HG02938 (cell line): ENCODE measurements around the gene AKAP6.
"Not testable (repeated sequence)": the region's sequence is repeated elsewhere in the genome, so short reads cannot be mapped to it uniquely, and the experiment has no call there.

Experiments
- ATAC-seq: cut with Tn5 transposase; IDR thresholded peaks from one replicate; pipeline ENCODE4 v1.9.1; 2021; ENCODE audit warnings: mild to moderate bottlenecking, moderate library complexity; ENCODE audit not compliant: unreplicated experiment

Gene AKAP6

GRCh38 chr14:32728526-32728925, 399.4 kb downstream of the AKAP6 start:
- no peak for ATAC-seq

DNA sequence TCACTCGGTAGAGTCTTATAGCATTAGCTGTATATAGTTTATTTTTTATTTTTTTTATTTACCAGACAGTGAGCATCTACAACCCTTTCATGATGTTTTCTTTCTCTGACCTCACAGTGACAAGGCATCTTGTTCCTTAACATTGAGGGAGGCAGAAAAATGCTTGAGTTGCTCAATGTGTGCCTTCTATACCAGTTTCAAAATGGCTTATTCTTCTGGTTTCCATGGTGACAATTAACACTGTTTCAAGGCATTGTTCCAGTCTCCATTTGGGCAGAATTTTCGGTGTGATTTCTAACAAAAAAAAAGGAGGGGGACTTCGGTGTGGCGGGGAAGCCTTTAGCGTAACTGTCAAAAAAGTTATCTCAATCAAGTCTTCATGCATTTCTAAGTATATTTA, 399.9 kb downstream of the AKAP6 start:
- no peak for ATAC-seq

GRCh38 chr14:32731249-32731648, 402.2 kb downstream of the AKAP6 start:
- ATAC-seq, result no peak

DNA sequence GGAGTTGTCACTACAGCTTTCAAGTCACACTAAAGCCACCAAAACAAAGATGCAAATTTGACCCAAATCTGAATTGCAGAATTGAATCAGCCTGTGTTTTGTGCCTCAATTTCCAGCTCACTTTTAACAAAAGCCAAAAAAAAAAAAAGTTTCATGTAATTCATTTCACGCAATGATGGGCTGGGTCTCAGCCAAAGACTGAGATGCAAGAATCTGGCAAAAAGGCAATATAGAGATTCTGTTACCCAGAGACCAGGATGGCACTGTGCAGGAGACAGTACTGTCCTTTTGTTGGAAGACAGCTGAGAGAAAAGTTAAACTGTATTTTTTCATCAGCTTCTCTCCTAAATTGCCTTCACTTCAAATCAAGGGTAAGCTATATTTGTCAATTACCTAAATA, 403.9 kb downstream of the AKAP6 start:
- no peak for ATAC-seq

- no peak for ATAC-seq
These were observed 405.2 kb downstream of the AKAP6 start for GRCh38 chr14:32734261-32734660.

DNA sequence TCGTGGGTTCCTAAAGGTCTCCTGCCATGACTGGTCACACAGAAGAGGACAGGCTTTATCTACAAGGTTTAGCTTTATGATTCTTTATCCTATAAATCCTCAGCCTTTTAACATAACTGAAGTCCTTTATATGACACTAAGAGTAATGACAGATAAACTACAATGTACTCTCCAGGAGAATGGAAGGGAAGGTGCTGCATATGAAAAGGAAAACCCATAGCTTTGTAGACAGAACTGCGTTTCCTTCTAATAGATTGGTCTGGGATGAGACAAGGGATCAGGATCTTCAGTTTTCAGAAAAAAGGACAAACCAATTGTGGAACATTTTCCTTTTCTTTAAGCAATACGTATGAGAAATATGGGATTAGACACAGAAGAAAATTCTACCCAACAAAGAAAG, 408.5 kb downstream of the AKAP6 start:
- ATAC-seq, result no peak

- no peak for ATAC-seq
These were observed 409.2 kb downstream of the AKAP6 start for GRCh38 chr14:32738206-32738871.

DNA sequence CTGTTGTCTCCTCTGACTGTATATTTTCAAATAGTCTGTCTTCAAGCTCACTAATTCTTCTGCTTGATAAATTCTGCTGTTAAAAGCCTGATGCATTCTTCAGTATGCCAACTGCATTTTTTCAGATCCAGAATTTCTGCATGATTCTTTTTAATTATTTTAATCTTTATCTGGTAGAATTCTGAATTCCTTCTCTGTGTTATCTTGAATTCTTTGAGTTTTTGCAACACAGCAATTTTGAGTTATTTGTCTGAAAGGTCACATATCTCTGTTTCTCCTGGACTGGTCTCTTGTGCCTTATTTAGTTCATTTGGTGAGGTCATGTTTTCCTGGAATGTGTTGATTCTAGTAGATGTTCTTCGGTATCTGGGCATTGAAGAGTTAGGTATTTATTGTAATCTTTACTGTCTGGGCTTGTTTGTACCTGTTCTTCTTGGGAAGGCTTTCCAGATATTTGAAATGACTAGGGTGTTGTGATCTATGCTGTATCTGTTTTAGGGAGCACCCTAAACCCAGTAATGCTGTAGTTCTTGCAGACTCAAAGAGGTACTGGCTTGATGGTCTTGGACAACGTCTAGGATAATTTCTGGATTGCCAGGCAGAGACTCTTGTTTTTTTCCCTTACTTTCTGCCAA, 415.8 kb downstream of the AKAP6 start:
- no peak for ATAC-seq

DNA sequence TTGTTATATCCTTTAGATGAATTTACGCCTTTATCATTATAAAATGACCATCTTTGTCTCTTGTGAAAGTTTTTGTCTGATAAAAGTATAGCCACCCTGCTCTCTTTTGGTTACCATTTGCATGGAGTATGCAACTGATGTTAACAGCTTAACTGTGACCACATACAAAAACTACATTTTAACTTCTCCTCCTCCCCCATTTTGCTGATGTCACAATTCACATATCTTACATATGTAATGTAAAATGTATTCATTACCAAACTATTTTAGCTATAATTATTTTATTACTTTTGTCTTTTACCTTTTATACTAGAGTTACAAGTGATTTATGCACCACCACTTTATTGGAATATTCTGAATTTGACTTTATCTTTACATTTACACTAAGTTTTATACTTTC, 425.1 kb downstream of the AKAP6 start:
- no peak for ATAC-seq

- ATAC-seq, result no peak
These were observed 427.1 kb downstream of the AKAP6 start for GRCh38 chr14:32756173-32756572.

GRCh38 chr14:32756775-32757174, 427.7 kb downstream of the AKAP6 start:
- ATAC-seq, result no peak

- ATAC-seq, result no peak
These were observed 428.5 kb downstream of the AKAP6 start for GRCh38 chr14:32757568-32757967.

DNA sequence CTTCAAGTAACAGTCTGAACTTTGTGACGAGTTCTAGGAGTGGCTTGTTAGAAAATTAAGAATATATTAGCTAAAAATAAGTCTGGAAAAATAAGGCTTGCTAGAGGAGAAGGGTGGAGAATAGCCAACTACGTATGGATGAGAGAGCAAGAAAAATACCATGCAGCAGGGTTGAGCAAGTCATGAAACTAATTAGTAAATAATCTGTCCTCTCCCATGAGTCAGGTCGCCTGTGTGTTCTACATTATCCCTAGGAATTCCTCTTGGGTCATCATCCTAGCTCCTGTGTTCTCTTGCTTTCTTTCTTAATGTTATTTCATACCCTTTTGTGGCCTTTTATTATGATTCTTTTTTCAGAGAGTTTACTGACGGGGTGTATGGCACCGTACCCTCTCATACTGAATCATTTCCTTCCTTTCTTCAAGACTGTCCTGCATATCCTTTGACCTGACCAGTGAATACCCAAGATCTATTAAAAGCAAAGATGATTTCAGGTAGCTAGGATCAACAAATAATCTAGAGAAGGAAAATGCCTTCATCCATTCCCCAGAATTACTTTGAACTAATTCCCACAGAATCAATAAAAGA, 432.4 kb downstream of the AKAP6 start:
- ATAC-seq, result no peak

DNA sequence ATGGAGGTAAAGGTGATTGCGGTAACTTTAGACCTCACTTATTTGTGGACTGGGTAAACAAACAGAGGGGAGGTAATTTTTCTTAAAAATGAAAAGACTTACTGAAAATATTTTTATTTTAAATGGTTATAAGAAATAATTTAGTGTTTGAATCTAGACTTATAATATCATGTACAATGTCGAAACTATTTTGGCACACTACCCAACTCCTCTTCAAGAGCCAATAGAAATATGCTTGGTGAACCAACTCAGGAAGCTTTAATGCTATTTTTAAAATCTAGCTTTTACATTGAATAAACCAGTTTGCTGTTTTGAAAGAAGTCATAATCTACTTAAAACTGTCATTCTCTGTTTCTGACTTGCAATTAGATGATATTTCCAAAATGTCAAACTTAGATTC, 433.8 kb downstream of the AKAP6 start:
- ATAC-seq, result no peak

DNA sequence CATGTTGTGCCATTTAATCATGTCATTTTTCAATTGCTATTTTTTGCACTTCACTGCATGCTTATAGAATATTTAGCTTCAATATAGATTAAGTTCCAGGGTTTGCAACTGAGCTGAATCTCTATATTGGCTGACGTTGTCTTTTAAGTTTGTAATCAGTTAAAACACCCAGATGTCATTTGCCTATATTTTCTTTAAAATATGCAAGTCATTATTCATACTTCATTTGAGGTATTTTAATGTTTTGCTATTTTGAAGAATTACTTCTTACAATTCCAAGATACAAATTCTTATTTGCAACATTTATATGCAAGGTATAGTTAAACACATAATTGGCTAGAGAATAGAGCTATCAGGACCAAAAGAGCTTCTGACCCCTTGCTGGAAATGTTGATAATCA, 434.6 kb downstream of the AKAP6 start:
- ATAC-seq, result no peak

GRCh38 chr14:32764131-32764530, 435.0 kb downstream of the AKAP6 start:
- no peak for ATAC-seq

GRCh38 chr14:32770422-32770821, 441.3 kb downstream of the AKAP6 start:
- no peak for ATAC-seq

DNA sequence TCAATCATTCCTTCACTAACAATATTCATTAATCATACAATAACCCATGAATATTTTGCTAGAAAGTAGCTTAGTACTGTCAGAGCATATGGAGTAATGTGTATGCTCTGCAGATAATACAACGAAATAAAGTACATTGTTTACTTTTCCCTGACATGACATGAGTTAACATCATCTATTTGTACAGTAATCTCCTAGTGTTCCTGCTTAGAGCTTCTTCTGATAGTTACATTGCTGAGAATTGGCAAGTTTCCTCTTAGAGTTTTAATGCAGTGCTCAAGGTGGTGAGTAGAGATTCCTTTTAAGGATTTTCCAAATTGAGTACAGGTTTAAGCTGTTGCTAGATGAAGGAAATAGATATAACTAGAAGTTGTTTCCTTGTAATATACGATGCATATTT, 445.1 kb downstream of the AKAP6 start:
- no peak for ATAC-seq

- no peak for ATAC-seq
These were observed 450.7 kb downstream of the AKAP6 start for GRCh38 chr14:32779840-32780239.

GRCh38 chr14:32784405-32784804, 455.3 kb downstream of the AKAP6 start:
- no peak for ATAC-seq

GRCh38 chr14:32785585-32785984, 456.5 kb downstream of the AKAP6 start:
- ATAC-seq, result no peak

- no peak for ATAC-seq
These were observed 457.8 kb downstream of the AKAP6 start for GRCh38 chr14:32786886-32787285.

GRCh38 chr14:32793033-32793432, 463.9 kb downstream of the AKAP6 start:
- ATAC-seq, result not testable (repeated sequence)
